Measurements from ENCODE around the gene RCSD1. TPM values are rescaled to one million over a fixed set of nuclear protein-coding genes. Genes with fewer than 3 reads are reported as not detected.

Gene RCSD1
- total RNA-seq, 4 donors from 2014 or later, result 0.34 to 3.5 (median 2.0) TPM

DNA sequence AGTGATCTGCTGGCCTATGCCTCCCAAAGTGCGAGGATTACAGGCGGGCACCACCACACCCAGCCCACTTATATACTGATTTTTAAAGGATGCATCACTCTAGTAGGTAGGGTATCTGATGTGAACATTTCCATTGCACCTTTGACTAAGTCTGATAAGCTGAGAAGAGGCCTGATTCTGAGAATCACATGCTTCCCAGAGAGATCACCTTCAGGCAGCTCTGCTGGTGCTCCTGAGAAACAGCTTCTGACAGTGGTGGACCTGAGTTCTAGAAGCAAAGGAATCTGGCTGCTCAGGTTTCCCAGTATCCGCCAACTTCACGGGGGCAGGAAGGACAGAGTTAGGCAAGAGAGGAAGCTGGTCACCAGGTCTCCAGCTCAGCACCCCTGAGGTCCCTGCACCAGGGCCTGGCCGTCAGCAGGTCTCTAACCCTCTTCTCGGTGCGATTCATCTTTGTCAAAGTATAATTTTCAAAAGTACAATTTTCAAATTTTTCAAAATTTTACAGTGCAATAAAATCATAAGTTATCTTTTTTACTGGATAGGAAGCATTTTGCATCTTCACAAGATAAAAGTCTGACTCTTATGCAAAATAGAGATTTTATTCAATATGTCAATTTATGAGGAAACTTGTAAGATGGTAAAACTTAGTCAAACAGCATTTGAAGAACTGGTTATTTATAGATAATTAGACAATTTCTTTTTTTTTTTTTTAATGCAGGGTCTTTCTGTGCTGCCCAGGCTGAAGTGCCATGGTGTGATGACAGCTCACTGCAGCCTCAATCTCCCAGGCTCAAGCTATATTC is 65.9 kb downstream of the RCSD1 start:
- Histone ChIP-seq H3K36me3 (peaks cover 8% of the 10 kb centered on the region), H3K27ac (no peak overlapping the region), H3K4me1 (peaks cover 11% of the 10 kb centered on the region), H3K9me3 (no peaks in the 10 kb centered on the region), H3K27me3 (no peaks in the 10 kb centered on the region), H3K4me3 (no peak overlapping the region)
- 90% methylated on average over 7 of the region's 7 CpGs for WGBS
- DNase-seq (ENCODE audit: low spot score in 2 of 2), result no peak
- TF ChIP-seq POLR2AphosphoS5 (IDR thresholded peaks at IDR 0.05) (no peak), EP300 (IDR thresholded peaks at IDR 0.05) (no peak), POLR2A (IDR thresholded peaks at IDR 0.05) (no peak)
- TF ChIP-seq, protein P1, sequence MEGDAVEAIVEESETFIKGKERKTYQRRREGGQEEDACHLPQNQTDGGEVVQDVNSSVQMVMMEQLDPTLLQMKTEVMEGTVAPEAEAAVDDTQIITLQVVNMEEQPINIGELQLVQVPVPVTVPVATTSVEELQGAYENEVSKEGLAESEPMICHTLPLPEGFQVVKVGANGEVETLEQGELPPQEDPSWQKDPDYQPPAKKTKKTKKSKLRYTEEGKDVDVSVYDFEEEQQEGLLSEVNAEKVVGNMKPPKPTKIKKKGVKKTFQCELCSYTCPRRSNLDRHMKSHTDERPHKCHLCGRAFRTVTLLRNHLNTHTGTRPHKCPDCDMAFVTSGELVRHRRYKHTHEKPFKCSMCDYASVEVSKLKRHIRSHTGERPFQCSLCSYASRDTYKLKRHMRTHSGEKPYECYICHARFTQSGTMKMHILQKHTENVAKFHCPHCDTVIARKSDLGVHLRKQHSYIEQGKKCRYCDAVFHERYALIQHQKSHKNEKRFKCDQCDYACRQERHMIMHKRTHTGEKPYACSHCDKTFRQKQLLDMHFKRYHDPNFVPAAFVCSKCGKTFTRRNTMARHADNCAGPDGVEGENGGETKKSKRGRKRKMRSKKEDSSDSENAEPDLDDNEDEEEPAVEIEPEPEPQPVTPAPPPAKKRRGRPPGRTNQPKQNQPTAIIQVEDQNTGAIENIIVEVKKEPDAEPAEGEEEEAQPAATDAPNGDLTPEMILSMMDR (IDR thresholded peaks at IDR 0.05), result no peak

DNA sequence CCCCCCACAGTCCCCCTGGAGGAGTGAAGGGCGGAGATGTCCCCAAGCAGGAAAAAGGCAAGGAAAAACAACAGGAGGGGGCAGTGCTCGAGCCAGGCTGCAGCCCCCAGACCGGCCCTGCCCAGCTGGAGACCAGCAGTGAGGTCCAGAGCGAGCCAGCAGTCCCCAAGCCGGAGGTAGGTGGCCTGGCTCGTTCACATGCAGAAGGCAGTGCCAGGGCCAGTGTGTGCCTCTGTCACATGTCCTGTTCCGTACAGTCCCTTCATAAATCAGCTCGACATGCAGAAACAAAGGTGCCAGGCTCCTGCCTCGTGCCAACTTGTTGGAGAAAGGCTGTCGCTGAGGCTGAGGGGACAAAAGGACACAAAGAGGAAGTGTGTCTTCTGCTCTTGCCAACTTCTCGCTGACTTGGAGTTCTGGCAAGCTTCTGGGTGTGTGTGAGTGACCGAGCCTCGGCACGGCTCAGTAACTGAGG is 67.7 kb downstream of the RCSD1 start:
- Histone ChIP-seq H3K27me3 (no peaks in the 10 kb centered on the region), H3K4me3 (no peak overlapping the region), H3K4me1 (peaks cover 11% of the 10 kb centered on the region), H3K27ac (no peak overlapping the region), H3K36me3 (peaks cover 4% of the 10 kb centered on the region), H3K9me3 (no peaks in the 10 kb centered on the region)
- no peak for TF ChIP-seq POLR2A (IDR thresholded peaks at IDR 0.05)
- TF ChIP-seq, protein P1 (IDR thresholded peaks at IDR 0.05), result no peak
- no peak for TF ChIP-seq EP300 (IDR thresholded peaks at IDR 0.05)
- no peak for TF ChIP-seq POLR2AphosphoS5 (IDR thresholded peaks at IDR 0.05)
- WGBS, result 43% methylated on average over 14 of the region's 14 CpGs
- DNase-seq (ENCODE audit: low spot score in 2 of 2), result peak in 1 of 2 donors; percentile 83

DNA sequence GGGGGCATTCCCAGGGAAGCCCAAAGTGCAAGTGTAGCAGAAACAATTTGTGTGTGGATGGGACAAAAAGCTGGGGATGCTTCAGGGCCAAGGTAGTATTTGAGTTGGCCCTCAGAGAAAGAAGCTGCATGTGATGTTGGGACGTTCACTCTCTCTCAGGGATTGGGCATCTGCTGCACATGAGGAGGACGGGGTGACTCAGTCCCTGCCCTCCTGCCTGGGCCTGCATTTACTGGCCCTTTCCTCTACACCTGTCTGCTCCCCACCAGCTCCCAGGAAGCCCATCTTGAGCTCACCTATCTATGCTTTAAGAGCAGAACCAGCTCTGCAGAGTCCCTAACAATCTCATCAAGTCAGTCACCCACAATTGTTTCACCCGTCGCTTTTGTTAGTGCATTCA is 68.3 kb downstream of the RCSD1 start:
- H3K27ac ChIP-seq, result no peak overlapping the region
- TF ChIP-seq EP300 (IDR thresholded peaks at IDR 0.05), result no peak
- TF ChIP-seq, protein P1 (IDR thresholded peaks at IDR 0.05), result no peak
- TF ChIP-seq POLR2AphosphoS5 (IDR thresholded peaks at IDR 0.05), result no peak
- no peak for TF ChIP-seq POLR2A (IDR thresholded peaks at IDR 0.05)
- 89% methylated on average over 4 of the region's 4 CpGs for WGBS

DNA sequence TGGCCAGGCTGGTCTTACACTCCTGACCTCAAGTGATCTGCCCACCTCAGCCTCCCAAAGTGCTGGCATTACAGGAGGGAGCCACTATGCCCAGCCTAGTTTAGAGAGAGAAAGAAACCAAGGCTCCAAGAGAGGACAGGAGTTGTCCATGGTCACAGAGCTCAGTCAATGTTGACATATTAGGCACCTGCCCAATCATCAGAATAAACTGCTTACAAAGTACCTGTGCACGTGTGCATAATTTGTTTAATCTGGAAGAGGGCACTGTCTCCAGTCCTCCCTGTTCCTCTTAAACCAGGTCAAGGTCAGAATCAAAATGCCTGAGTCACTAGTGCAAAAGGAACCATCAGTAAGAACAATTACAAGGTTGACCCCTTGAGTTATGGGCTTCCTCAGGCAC is 71.5 kb downstream of the RCSD1 start:
- DNase-seq (ENCODE audit: low spot score in 2 of 2), result no peak
- no peaks in the 10 kb centered on the region for H3K9me3 ChIP-seq
- H3K36me3 ChIP-seq, result peaks cover 3% of the 10 kb centered on the region
- no peak overlapping the region for H3K4me3 ChIP-seq
- H3K27ac ChIP-seq, result no peak overlapping the region
- H3K27me3 ChIP-seq, result no peaks in the 10 kb centered on the region
- H3K4me1 ChIP-seq, result peaks cover 11% of the 10 kb centered on the region
- TF ChIP-seq, protein P1 (IDR thresholded peaks at IDR 0.05), result no peak
- TF ChIP-seq POLR2AphosphoS5 (IDR thresholded peaks at IDR 0.05) (no peak), POLR2A (IDR thresholded peaks at IDR 0.05) (no peak), EP300 (IDR thresholded peaks at IDR 0.05) (no peak)
- 67% methylated on average over 1 of the region's 1 CpG for WGBS

More for the DNA sequence above, 68.3 kb downstream of the RCSD1 start:
- DNase-seq (ENCODE audit: low spot score in 2 of 2), result no peak
- Histone ChIP-seq H3K27me3 (no peaks in the 10 kb centered on the region), H3K36me3 (peaks cover 4% of the 10 kb centered on the region), H3K4me1 (peaks cover 11% of the 10 kb centered on the region), H3K9me3 (no peaks in the 10 kb centered on the region), H3K4me3 (no peak overlapping the region)

DNA sequence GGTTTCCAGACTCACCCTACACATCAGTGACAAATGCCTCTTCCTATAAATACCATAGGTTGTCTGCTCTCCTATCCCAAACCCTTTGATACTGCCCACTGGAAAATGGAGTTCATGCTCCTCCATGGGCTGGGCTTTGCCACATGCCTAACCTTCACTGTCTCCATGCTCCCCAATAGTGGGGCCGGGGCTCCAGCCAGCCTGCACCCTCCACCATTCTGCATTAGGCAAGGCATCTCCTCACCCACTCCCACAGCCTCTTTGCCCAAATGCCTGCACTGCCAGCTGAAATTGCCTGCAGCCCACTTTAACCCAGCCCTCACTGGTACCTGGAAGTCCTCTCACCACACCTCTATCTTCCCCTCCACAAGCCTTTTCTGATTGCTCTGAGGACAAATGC is 73.5 kb downstream of the RCSD1 start:
- TF ChIP-seq POLR2A (IDR thresholded peaks at IDR 0.05) (no peak), EP300 (IDR thresholded peaks at IDR 0.05) (no peak), POLR2AphosphoS5 (IDR thresholded peaks at IDR 0.05) (no peak)
- TF ChIP-seq, protein P1 (IDR thresholded peaks at IDR 0.05), result no peak
- Histone ChIP-seq H3K27me3 (no peaks in the 10 kb centered on the region), H3K27ac (no peak overlapping the region), H3K4me3 (no peak overlapping the region), H3K4me1 (no peaks in the 10 kb centered on the region), H3K36me3 (peaks cover 3% of the 10 kb centered on the region), H3K9me3 (no peaks in the 10 kb centered on the region)
- 89% methylated on average over 1 of the region's 1 CpG for WGBS
- DNase-seq (ENCODE audit: low spot score in 2 of 2), result no peak
